GM13976 (cell line): Measurements from ENCODE around the gene CIT.
A peak's percentile ranks its signal among the peaks of the same experiment; 100 is the strongest.

Source experiments
- DNase-seq: peaks from one replicate; pipeline ENCODE4 v3.0.0; 2012; ENCODE audit warnings: low spot score
- in situ Hi-C: fragments of 300-500 bp; cut with MboI; formaldehyde crosslinking; loops from one replicate; pipeline ENCODE4 v1.12.0; 2022; ENCODE audit warnings: low sequenced_read_pairs, mixed read lengths, inconsistent platforms; ENCODE audit not compliant: unreplicated experiment
- TF ChIP-seq, protein P1 (sequence below): IDR thresholded peaks from 2 replicates; pipeline ENCODE4 v1.5.1; 2012; ENCODE audit warnings: borderline replicate concordance, mild to moderate bottlenecking; ENCODE audit not compliant: insufficient read depth; ENCODE audit errors: extremely low read depth, missing control alignments, control extremely low read depth

Gene CIT

DNA sequence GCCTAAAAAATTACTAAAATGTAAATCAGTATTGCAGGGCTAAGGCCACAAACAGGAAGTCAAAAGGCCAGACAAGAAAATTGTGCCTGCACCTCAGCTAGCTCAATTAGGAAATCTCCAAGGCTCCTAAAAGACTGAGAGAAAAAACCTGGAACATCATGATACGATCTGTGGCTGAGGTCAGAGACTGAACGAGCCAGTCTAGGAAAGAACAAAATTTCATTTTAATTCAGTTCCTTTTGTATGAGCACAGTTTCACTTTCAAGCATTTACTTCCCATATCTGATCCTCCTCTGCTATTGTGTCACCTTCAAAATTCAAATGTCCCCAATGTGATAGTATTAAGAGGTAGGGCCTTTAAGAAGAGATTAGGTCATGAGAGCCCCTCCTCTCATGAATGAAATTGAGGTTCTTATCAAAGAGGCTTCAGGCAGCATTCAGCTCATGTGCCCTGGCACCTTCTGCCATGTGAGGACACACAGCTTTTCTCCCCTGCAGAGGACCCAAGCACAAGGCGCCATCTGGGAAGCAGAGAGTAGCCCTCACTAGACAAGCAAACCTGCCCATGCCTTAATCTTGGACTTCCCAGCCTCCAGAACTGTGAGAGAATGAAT, 194.4 kb downstream of the CIT start:
- TF ChIP-seq, protein P1, sequence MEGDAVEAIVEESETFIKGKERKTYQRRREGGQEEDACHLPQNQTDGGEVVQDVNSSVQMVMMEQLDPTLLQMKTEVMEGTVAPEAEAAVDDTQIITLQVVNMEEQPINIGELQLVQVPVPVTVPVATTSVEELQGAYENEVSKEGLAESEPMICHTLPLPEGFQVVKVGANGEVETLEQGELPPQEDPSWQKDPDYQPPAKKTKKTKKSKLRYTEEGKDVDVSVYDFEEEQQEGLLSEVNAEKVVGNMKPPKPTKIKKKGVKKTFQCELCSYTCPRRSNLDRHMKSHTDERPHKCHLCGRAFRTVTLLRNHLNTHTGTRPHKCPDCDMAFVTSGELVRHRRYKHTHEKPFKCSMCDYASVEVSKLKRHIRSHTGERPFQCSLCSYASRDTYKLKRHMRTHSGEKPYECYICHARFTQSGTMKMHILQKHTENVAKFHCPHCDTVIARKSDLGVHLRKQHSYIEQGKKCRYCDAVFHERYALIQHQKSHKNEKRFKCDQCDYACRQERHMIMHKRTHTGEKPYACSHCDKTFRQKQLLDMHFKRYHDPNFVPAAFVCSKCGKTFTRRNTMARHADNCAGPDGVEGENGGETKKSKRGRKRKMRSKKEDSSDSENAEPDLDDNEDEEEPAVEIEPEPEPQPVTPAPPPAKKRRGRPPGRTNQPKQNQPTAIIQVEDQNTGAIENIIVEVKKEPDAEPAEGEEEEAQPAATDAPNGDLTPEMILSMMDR = no peak
- DNase-seq = no peak
- in situ Hi-C loops = no loop called here

- in situ Hi-C loops = no loop called here
- DNase-seq = peak; percentile 63
- TF ChIP-seq, protein P1 = no peak
Observed at GRCh38 chr12:119681728-119682638, 195.1 kb downstream of the CIT start.

- TF ChIP-seq, protein P1 = no peak
- in situ Hi-C loops = no loop called here
- no peak for DNase-seq
Observed at GRCh38 chr12:119681111-119681510, 196.0 kb downstream of the CIT start.

DNA sequence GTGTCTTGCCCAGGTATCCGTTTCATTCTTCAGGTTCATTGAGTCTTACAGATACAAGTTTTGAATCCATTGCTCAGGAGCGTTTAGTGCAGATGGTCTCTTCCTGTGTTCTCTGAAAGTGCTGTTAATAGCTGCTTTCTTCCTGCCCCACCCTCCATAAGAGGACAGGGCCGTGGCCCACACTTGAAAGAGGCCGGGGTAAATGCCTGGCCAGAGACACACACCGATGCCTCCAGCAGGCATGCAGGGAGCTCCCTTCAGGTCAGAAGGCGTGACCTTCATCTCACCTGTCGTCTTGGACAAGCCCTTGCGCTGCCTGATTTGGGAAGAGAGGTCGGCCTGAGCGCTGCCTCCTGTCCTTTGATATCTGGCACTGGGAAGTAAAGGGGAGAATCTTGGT, 197.6 kb downstream of the CIT start:
- TF ChIP-seq, protein P1 = no peak
- in situ Hi-C loops = no loop called here
- DNase-seq = no peak

- TF ChIP-seq, protein P1 = no peak
- in situ Hi-C loops = no loop called here
- no peak for DNase-seq
Observed at GRCh38 chr12:119679081-119679480, 198.0 kb downstream of the CIT start.

- DNase-seq = no peak
- in situ Hi-C loops = no loop called here
- TF ChIP-seq, protein P1 = no peak
Observed at GRCh38 chr12:119678459-119678858, 198.7 kb downstream of the CIT start.
